Measurements from ENCODE around the gene SEC23A.

Gene SEC23A

DNA sequence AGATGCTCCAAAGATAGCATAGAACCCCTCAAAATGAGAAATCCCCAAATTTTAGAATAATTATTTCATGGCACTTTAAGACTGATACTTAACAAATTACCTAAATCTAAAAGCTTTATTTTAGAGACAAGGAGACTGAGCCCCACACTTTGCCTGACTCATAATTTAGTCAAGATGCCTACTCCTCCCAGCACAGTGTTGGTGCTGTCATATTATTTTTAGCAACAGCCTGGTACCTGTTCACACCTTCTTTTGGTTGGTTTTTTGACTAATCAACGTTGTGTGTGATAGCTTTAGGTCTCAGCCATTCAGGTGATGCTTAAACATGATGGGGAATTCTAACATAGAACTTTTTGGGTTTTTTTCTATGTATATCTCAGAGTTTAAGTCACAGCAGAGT is 120.2 kb downstream of the SEC23A start:
- DNase-seq = no peak

DNA sequence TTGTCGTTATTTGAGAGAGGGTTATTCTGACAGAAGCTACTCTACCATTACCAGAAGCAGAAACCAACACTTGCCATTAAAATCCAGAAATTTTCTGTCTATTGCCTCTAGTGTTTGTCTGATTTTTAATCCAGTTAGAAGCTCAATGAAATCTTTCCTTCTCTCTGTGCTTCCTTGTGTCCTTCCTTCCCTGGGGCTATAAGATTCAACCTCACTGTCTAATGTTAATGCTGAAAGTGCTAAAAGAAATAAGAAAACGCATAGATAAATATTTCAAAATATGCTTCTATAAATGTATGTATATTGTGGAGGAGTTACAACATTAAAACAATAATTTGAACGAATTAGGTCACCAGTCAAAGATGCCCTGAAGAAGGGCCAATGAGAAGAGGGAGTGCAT is 120.8 kb downstream of the SEC23A start:
- no peak for DNase-seq
